ENCODE measurements around the gene PDPN.

DNA sequence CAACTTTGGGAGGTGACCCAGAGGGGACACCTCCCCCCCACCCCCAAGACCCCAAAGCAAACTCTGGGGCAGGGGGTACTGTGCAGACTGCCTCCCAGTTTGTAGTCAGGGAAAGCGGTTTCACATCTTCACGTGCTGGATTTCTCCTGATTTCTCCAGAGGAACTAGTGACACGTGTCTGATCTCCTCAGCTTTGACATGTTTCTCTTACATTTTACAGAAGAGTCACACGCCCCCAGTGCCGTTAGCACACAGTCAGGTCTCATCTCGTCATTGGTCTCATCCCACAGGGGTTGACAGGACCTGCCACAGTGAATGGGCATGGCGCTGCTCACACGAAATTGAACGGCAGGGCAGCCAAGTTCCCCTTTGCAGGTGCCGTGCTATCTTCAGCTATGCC lies 11.8 kb downstream of the PDPN start:
- TF ChIP-seq CREB1 (IDR thresholded peaks at IDR 0.05) (no peak), CREB1 (CRISPR knock-in tag; IDR thresholded peaks at IDR 0.05) (no peak), SP1 (CRISPR knock-in tag; IDR thresholded peaks at IDR 0.05) (no peak), POLR2A (conservative IDR thresholded peaks at IDR 0.05) (no peak), ZNF551 (CRISPR knock-in tag; IDR thresholded peaks at IDR 0.05) (no peak), CBFB (CRISPR knock-in tag; IDR thresholded peaks at IDR 0.05) (no peak)
- TF ChIP-seq, protein P1, sequence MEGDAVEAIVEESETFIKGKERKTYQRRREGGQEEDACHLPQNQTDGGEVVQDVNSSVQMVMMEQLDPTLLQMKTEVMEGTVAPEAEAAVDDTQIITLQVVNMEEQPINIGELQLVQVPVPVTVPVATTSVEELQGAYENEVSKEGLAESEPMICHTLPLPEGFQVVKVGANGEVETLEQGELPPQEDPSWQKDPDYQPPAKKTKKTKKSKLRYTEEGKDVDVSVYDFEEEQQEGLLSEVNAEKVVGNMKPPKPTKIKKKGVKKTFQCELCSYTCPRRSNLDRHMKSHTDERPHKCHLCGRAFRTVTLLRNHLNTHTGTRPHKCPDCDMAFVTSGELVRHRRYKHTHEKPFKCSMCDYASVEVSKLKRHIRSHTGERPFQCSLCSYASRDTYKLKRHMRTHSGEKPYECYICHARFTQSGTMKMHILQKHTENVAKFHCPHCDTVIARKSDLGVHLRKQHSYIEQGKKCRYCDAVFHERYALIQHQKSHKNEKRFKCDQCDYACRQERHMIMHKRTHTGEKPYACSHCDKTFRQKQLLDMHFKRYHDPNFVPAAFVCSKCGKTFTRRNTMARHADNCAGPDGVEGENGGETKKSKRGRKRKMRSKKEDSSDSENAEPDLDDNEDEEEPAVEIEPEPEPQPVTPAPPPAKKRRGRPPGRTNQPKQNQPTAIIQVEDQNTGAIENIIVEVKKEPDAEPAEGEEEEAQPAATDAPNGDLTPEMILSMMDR (IDR thresholded peaks at IDR 0.05 in 2 of 3, conservative IDR thresholded peaks at IDR 0.05 in 1 of 3; ENCODE audit: insufficient read depth in 2 of 3, low read depth in 1 of 3, low read length in 3 of 3) = no peak
- TF ChIP-seq, protein P2, sequence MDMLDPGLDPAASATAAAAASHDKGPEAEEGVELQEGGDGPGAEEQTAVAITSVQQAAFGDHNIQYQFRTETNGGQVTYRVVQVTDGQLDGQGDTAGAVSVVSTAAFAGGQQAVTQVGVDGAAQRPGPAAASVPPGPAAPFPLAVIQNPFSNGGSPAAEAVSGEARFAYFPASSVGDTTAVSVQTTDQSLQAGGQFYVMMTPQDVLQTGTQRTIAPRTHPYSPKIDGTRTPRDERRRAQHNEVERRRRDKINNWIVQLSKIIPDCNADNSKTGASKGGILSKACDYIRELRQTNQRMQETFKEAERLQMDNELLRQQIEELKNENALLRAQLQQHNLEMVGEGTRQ (CRISPR knock-in tag; IDR thresholded peaks at IDR 0.05) = no peak
- TF ChIP-seq, protein P3, sequence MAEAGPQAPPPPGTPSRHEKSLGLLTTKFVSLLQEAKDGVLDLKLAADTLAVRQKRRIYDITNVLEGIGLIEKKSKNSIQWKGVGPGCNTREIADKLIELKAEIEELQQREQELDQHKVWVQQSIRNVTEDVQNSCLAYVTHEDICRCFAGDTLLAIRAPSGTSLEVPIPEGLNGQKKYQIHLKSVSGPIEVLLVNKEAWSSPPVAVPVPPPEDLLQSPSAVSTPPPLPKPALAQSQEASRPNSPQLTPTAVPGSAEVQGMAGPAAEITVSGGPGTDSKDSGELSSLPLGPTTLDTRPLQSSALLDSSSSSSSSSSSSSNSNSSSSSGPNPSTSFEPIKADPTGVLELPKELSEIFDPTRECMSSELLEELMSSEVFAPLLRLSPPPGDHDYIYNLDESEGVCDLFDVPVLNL (CRISPR knock-in tag; IDR thresholded peaks at IDR 0.05; ENCODE audit: low read depth) = no peak
- TF ChIP-seq, protein P4, sequence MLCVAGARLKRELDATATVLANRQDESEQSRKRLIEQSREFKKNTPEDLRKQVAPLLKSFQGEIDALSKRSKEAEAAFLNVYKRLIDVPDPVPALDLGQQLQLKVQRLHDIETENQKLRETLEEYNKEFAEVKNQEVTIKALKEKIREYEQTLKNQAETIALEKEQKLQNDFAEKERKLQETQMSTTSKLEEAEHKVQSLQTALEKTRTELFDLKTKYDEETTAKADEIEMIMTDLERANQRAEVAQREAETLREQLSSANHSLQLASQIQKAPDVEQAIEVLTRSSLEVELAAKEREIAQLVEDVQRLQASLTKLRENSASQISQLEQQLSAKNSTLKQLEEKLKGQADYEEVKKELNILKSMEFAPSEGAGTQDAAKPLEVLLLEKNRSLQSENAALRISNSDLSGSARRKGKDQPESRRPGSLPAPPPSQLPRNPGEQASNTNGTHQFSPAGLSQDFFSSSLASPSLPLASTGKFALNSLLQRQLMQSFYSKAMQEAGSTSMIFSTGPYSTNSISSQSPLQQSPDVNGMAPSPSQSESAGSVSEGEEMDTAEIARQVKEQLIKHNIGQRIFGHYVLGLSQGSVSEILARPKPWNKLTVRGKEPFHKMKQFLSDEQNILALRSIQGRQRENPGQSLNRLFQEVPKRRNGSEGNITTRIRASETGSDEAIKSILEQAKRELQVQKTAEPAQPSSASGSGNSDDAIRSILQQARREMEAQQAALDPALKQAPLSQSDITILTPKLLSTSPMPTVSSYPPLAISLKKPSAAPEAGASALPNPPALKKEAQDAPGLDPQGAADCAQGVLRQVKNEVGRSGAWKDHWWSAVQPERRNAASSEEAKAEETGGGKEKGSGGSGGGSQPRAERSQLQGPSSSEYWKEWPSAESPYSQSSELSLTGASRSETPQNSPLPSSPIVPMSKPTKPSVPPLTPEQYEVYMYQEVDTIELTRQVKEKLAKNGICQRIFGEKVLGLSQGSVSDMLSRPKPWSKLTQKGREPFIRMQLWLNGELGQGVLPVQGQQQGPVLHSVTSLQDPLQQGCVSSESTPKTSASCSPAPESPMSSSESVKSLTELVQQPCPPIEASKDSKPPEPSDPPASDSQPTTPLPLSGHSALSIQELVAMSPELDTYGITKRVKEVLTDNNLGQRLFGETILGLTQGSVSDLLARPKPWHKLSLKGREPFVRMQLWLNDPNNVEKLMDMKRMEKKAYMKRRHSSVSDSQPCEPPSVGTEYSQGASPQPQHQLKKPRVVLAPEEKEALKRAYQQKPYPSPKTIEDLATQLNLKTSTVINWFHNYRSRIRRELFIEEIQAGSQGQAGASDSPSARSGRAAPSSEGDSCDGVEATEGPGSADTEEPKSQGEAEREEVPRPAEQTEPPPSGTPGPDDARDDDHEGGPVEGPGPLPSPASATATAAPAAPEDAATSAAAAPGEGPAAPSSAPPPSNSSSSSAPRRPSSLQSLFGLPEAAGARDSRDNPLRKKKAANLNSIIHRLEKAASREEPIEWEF (CRISPR knock-in tag; IDR thresholded peaks at IDR 0.05) = no peak
- TF ChIP-seq, protein P5, sequence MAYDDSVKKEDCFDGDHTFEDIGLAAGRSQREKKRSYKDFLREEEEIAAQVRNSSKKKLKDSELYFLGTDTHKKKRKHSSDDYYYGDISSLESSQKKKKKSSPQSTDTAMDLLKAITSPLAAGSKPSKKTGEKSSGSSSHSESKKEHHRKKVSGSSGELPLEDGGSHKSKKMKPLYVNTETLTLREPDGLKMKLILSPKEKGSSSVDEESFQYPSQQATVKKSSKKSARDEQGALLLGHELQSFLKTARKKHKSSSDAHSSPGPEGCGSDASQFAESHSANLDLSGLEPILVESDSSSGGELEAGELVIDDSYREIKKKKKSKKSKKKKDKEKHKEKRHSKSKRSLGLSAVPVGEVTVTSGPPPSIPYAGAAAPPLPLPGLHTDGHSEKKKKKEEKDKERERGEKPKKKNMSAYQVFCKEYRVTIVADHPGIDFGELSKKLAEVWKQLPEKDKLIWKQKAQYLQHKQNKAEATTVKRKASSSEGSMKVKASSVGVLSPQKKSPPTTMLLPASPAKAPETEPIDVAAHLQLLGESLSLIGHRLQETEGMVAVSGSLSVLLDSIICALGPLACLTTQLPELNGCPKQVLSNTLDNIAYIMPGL (CRISPR knock-in tag; IDR thresholded peaks at IDR 0.05) = no peak

Measured in K562 (cell line).